HG02885 (cell line): ENCODE data around the gene CCDC57.

Source experiments
- ATAC-seq: cut with Tn5 transposase; IDR thresholded peaks from one replicate; pipeline ENCODE4 v1.9.1; 2021; ENCODE audit warnings: mild to moderate bottlenecking; ENCODE audit not compliant: unreplicated experiment, poor library complexity

CCDC57 gene

DNA sequence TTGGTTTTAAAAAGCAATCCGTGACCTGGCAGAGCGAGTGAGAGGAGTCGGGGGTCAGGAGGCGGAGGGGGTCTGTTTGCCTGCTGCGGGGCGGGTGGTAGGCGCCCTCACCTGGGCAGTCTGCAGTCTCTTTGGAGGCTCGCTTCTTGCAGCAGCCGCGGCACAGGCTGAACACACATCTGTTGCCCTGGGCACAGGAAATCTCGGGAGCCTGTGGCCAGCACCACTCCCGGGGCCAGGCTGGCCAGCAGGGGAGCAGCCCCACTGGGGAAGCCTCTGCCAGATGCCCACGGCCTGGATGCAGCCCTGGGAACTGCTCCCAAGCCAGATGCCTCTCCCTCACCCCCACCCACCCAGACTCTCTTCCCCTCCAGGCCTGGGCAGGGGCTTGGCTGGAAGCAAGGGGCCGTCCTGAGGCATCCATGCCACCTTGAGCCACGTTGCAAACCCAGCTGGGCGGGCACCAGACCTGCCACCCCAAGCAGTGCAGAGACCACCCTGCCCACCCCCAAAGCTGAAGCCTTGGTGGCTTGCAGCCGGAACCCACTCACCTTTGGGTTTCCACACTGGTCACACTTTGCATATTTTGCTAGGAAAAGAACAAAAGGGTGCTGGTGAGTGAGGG, 154.3 kb downstream of the CCDC57 start:
- ATAC-seq: no peak

DNA sequence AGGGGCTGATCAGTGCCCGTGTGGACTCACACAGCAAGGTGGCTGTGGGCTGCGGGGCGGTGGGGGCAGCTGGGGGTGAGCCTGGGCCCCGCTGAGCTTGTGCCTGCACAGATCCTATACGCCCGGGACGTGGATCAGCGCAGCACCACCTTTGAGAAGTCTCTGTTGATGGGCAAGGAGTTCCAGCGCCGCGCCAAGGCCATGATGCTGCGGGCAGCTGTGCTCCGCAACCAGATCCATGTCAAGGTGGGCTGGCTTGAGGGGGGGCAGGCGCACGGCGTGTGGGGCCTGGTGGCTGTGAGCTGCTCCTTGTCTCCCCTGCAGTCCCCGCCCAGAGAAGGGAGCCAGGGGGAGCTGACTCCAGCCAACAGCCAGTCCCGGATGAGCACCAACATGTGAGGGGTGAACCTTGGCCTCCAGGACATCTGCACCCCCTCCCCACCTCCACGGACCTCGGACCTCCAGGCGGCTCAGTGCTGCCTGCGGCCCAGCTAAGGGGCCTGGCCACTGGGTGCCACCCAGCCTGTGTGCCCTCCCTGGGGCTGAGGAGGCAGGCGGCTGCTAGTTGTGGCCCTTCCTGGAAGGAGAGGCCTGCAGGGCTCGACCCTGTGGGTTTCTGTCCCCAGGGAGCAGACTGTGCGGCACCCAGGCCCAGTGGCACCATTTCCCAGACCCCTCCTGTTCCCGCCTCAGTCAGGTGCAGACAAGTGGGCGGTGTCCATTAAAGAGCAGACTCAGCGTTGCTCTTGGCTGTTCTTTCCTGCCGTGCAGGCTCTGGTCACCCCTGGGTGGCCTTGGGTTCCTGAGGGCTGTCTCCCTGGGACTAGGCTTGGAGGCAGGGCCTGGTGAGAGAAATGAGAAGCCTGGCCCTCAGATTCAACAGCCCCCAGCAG, 155.7 kb downstream of the CCDC57 start:
- no peak for ATAC-seq

DNA sequence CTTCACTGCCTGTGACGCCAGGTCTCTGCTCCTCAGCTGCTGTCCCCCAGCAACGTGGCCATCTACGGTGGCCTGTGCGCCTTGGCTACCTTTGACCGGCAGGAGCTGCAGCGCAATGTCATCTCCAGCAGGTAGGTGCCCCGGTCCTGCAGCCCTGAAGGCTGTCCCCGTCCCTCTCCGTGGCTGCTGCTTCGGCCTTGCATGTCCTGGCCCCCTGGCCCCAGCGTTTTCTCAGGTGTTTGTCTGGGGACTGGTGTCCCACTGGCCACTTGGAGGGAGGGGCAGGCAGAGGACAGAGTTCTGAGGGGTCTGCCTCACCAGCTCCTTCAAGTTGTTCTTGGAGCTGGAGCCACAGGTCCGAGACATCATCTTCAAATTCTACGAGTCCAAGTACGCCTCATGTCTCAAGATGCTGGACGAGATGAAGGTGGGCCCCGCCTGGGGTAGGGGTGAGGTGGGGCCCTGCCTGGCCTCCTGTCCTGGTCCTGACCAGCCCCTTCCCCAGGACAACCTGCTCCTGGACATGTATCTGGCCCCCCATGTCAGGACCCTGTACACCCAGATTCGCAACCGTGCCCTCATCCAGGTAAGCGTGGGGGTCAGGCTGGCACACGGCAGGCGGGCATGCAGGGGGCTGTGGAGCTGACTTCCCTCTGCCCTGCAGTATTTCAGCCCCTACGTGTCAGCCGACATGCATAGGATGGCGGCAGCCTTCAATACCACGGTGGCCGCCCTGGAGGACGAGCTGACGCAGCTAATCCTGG, 156.5 kb downstream of the CCDC57 start:
- no peak for ATAC-seq

DNA sequence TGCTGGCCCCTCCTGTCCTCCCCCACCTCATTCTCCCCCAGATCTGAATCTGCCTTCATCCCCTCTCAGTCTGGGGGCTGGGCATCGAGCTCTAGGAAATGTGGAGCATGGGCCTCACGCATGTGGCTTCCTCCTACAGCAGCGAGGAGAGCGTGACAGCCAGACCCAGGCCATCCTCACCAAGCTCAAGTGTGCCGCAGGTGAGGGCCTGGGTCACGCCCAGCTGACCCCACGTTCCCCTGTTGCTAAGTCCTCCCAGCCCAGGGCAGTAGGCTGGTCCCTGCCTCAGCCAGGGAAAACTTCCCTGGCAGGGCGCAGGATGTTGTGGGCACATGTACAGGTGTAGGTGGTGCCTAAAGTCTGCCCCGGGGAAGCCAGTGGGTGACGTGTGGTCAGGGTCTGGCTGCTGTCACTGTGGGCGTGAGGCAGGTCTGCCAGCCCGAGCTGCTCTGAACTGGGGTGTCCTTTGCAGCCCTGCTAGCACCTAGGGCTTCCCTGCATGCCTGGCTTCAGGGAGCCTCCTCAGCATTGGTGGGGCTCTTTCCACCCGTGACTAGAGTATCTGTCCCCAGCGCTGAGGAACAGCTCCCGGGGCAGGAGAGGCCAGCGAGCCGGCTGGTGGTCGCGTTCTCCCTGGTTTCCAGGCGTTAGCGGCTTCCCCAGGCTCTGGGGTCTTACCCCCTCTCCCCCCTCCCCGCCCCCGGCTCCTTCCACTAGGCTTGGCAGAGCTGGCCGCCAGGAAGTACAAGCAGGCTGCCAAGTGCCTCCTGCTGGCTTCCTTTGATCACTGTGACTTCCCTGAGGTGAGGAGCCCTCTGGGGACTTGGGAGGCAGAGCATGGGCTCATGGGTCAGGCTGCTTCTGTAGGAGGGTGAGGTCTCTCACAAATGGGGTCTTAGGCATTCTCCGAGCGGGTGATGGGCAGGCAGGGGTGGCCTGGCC, 157.3 kb downstream of the CCDC57 start:
- no peak for ATAC-seq

DNA sequence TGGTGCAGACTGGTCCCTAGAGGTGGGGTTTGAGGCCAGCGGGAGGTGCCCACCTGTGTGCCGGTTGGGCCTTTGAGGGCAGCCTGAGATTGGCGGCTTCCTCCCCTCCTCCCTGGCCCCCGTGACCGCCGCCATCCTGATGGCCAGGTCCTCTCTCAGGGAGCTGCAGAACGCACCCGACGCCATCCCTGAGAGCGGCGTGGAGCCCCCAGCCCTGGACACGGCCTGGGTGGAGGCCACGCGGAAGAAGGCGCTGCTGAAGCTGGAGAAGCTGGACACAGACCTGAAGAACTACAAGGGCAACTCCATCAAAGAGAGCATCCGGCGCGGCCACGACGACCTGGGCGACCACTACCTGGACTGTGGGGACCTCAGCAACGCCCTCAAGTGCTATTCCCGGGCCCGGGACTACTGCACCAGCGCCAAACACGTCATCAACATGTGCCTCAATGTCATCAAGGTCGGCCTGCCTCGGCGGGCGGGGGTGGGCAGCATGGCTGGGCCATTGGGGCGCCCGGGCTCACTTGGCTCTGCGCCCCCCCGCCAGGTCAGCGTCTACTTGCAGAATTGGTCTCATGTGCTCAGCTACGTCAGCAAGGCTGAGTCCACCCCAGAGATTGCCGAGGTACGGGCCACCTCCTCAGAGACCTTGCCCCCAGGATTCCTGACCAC, 158.2 kb downstream of the CCDC57 start:
- ATAC-seq: no peak

DNA sequence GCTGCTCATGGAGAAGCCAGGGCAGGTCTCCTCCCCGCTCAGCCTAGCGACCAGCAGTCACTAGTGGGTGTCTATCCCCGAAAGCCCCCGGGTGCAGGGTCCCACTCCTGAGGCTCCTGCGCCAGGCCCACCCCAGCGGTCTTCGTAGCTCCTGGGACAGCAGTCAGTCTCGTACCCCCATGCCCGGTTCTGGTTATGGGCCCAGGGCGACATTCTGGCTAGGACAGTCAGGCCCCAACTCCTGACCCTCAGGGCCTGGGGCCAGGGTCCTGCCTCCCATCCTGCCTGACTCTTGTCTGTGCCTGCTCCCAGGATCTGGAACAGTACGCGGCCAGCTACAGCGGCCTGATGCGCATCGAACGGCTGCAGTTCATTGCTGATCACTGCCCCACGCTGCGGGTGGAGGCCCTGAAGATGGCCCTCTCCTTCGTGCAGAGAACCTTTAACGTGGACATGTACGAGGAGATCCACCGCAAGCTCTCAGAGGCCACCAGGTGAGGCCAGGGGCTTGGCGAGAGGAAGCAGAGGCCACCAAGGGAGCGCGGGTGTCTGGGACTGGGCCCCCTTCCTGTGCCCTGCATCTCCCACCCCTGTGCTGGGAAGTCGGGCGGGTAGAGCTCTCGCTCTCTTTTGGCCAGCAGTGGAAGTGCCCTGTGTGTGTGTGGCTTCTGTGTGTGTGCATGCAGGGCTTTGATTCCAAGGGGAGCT, 158.9 kb downstream of the CCDC57 start:
- no peak for ATAC-seq

DNA sequence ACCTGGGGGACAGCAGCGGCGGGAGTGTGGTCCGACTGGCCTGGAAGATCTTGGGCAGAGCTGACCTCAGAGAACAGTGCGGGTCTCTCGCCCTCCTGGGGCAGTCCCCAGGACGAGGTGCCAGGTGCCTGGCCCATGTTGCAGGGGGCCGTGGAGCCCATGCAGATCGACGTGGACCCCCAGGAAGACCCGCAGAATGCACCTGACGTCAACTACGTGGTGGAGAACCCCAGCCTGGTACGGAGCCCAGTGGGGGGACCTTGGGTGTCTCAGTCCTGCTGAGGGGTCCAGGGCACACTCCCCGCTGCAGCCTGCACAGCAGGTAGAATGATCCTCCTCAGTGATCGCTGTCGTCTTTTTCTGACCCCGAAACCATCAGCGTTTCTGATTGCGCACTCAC, 159.5 kb downstream of the CCDC57 start:
- ATAC-seq: no peak

DNA sequence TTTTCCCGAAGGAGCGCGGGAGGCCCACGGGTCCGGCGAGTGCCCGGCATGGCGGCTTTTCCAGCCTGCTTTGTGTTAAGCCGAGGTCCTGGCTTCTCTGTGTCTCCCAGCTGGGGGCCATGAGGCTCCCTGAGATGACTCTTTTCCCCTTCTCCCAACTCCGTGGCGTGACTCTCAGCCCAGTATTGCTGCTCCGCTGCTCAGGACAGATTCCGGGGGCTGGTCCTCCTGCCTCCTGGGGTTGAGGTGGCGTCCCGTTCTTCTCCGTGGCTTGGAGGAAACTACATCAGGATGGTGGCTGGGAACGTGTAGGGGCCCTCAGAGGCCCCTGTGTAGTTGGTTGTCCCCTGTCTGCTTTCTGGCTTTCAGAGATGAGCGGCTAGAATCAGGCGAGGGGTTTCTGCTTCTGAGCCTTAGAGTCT, 160.0 kb downstream of the CCDC57 start:
- ATAC-seq: no peak

DNA sequence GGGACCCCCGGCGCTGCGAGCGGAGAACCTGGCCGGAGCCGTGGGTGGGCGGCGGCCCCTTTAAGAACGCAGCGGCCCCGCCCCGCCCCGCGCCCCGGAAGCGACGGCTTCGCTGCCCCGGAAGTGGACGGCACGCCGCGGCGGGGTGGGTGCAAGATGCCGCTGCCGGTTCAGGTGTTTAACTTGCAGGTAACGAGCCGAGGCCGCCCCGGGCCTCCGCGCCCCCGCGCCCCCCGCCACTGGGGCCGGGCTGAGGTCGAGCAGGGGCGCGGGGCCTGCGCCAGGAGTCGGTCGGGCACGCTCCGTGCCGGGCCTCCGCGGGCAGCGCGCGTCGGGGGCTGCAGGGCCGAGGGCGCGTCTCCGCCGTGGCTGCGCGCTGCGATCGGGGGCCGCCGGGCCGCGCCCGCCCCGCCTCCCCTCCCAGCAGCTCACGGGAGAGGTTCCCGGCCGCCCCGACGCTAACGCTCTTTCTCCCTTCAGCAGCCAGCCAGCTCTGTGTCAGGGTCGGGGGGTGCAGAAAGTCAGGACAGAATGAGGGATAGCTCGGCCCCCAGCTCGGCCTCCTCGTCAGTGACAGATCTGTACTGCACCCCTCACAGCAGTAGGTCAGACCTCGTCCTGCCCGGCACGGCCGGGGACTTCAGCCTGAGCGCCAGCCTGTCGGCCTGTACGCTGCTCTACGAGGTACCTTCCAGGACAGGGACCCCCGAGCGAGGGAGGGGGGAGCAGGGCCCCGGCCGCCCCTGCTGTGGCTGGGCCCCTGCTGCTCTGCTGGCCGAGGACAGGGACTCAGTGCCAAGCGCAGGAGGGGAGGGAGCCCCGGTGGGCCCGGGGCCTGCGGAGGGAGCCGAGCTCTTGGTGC, 160.6 kb downstream of the CCDC57 start, which contains the start of the genes GPS1 and RFNG:
GPS1 (plus strand) TSS at position 123 of the 862 bp plus-strand sequence; CDS start at position 157, 34 bp downstream.
RFNG (minus strand) TSS at position 36 of the 862 bp plus-strand sequence. CDS start 45 bp downstream, outside the sequence.
- peak; percentile 73 for ATAC-seq
